Esophagus squamous epithelium (tissue), 4 donors: Measurements from ENCODE around the gene BANP.

Experiments used
- POLR2A ChIP-seq, 4 donors: fragments of 450-650 bp; IDR thresholded peaks; one replicate each; pipeline ENCODE4 v1.6.1; 2017; ENCODE audit warnings: antibody characterized with exemption in 4 of 4, mild to moderate bottlenecking in 4 of 4, moderate library complexity in 3 of 4
- TF ChIP-seq, protein P1 (sequence below), 6 experiments: fragments of 450-650 bp in 4 of 6; fragments of 200-600 bp in 2 of 6; sonication (generic) in 2 of 6; IDR thresholded peaks; one replicate each; pipeline ENCODE4 v1.5.1; 2016 to 2019; ENCODE audit warnings: antibody characterized with exemption in 6 of 6, mild to moderate bottlenecking in 4 of 6, moderate library complexity in 4 of 6

DNA sequence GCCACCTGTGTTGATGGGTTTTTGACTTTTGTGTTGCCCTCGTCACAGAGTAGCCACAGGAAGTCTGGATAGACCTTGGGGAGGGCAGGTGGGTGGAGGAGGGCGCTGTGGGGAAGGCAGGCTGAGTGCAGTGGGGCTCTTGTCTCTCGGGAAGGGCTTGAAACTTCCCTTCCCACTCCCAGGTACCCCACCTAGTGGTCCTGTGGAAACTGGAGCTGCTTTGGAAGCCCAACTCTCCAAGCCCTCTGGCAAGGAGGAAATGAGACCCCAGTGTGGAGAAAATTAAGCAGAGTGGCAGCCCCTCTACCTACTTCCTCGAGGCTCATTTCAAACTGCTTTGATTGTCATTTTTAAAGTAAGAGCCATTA is 24.1 kb upstream of the BANP start:
- TF ChIP-seq POLR2A (IDR thresholded peaks at IDR 0.05) = no peak
- TF ChIP-seq, protein P1, sequence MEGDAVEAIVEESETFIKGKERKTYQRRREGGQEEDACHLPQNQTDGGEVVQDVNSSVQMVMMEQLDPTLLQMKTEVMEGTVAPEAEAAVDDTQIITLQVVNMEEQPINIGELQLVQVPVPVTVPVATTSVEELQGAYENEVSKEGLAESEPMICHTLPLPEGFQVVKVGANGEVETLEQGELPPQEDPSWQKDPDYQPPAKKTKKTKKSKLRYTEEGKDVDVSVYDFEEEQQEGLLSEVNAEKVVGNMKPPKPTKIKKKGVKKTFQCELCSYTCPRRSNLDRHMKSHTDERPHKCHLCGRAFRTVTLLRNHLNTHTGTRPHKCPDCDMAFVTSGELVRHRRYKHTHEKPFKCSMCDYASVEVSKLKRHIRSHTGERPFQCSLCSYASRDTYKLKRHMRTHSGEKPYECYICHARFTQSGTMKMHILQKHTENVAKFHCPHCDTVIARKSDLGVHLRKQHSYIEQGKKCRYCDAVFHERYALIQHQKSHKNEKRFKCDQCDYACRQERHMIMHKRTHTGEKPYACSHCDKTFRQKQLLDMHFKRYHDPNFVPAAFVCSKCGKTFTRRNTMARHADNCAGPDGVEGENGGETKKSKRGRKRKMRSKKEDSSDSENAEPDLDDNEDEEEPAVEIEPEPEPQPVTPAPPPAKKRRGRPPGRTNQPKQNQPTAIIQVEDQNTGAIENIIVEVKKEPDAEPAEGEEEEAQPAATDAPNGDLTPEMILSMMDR (IDR thresholded peaks at IDR 0.05) = no peak
